ENCODE measurements around the gene DNAAF9. TPM values are rescaled to one million over a fixed set of nuclear protein-coding genes. Genes with fewer than 3 reads are reported as not detected.
A peak's percentile ranks its signal among the peaks of the same experiment; 100 is the strongest.

Gene DNAAF9
- total RNA-seq, 6 experiments from 2014 or later: 11.7 to 15.5 (median 12.9) TPM

- Mint-ChIP-seq H3K9me3 (no peaks in the 10 kb centered on the region), H3K4me3 (peak overlapping the region; percentile 15; the same call in 1 of the 2 replicates), H3K27ac (peak overlapping the region; percentile 71), H3K4me1 (ENCODE audit: low read depth) (peaks cover 43% of the 10 kb centered on the region), H3K36me3 (ENCODE audit: low read depth) (peaks cover 11% of the 10 kb centered on the region; the same call in 1 of the 2 replicates), H3K27me3 (ENCODE audit: insufficient read depth) (no peaks in the 10 kb centered on the region; the same call in 1 of the 2 replicates)
- TF ChIP-seq CTCF (IDR thresholded peaks at IDR 0.05): no peak
- peak; percentile 78 for DNase-seq
Observed at GRCh38 chr20:3398681-3399252, 8.7 kb downstream of the DNAAF9 start.

DNA sequence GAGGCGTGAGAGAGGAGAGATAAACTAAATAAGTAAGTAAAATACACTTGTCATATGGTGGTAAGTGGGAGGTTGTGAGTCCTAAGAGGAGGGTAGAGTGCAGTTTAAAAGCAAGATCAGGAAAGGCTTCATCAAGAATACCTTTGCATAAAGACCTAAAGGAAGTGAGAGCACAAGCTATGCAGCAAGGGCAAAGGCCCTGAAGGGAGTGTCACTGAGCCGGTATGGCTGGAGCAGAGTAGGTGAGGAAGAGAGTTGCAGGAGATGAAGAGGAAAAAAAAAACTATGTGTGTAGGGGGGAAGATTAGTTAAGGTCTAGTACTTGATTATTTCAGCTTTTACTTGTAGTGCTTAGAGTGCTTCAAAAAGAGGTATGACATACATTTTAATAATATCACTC lies 11.0 kb downstream of the DNAAF9 start:
- Mint-ChIP-seq H3K27me3 (ENCODE audit: insufficient read depth) (no peaks in the 10 kb centered on the region), H3K4me3 (no peak overlapping the region), H3K27ac (no peak overlapping the region), H3K36me3 (ENCODE audit: low read depth) (peaks cover 11% of the 10 kb centered on the region), H3K4me1 (ENCODE audit: low read depth) (peaks cover 45% of the 10 kb centered on the region), H3K9me3 (no peaks in the 10 kb centered on the region)
- no peak for TF ChIP-seq CTCF (IDR thresholded peaks at IDR 0.05)
- no peak for DNase-seq

- no peaks in the 10 kb centered on the region for H3K27me3 Mint-ChIP-seq (ENCODE audit: insufficient read depth)
- peaks cover 19% of the 10 kb centered on the region for H3K4me1 Mint-ChIP-seq (ENCODE audit: low read depth)
- no peak overlapping the region for H3K4me3 Mint-ChIP-seq
- TF ChIP-seq CTCF (IDR thresholded peaks at IDR 0.05): no peak
- no peaks in the 10 kb centered on the region for H3K9me3 Mint-ChIP-seq
- H3K27ac Mint-ChIP-seq: no peak overlapping the region
- DNase-seq: no peak
- H3K36me3 Mint-ChIP-seq (ENCODE audit: low read depth): peaks cover 16% of the 10 kb centered on the region
Observed at GRCh38 chr20:3392756-3393155, 14.7 kb downstream of the DNAAF9 start.

DNA sequence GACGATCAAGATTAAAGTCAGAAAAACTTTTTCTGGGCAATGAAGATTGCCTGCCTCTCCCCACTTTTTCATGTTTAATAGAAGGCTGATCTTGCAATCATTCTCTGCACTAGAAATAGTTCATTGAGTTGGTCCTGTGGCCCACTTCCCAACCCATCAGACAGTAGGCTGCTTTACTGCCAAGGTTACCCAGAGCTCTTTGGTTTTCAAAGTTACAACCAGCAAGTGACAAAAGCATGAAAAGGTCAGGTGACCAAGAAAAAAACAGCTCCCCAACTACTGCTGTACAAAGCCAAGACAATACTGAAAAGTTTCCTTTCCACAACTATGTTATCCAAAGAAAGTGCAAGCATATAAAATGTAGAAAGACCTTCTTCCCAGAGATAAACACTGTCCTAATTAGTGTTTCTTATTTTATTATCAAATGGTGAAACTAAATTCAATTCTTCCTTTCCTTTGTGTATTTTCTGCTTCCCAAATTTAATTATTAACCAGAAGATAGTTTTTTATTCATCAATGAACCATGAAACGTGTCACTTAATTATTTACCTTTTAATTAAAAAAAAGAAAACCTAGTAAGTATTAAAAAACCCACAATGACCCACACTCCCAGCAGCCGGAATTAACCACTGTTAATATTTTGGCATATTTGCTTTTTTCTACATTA lies 16.6 kb downstream of the DNAAF9 start:
- Mint-ChIP-seq H3K9me3 (no peaks in the 10 kb centered on the region; the same call in 1 of the 2 replicates), H3K4me3 (no peak overlapping the region), H3K4me1 (ENCODE audit: low read depth) (peaks cover 10% of the 10 kb centered on the region; the same call in 1 of the 2 replicates), H3K36me3 (ENCODE audit: low read depth) (peaks cover 16% of the 10 kb centered on the region), H3K27ac (no peak overlapping the region), H3K27me3 (ENCODE audit: insufficient read depth) (no peaks in the 10 kb centered on the region)
- no peak for TF ChIP-seq CTCF (IDR thresholded peaks at IDR 0.05)
- no peak for DNase-seq

DNA sequence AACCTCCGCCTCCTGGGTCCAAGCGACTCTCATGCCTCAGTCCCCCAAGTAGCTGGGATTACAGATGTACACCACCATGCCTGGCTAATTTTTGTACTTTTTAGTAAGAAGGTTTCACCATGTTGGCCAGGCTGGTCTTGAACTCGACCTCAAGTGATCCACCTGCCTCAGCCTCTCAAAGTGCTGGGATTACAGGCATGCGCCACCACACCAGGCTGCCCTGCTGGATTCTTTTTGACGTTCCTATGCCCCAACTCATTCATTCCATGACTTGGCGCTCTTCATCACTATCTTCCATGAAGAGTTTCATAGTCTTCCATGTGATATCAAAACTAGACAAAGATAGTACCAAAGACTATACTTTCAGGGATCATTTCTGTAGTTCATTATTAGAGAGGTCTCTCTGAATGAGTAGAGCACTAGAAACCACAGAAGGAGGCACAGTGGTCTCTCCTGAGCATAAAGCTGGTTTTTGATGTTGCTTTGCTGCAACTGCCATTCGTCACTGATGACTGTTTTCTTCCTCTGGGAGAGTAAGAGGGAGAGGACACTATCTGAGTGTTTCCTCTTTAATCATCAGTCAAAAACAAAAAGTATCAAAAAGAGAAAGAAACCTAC lies 23.5 kb downstream of the DNAAF9 start:
- no peak overlapping the region for H3K4me3 Mint-ChIP-seq
- H3K27me3 Mint-ChIP-seq (ENCODE audit: insufficient read depth): no peaks in the 10 kb centered on the region
- H3K4me1 Mint-ChIP-seq (ENCODE audit: low read depth): peaks cover 13% of the 10 kb centered on the region
- peaks cover 14% of the 10 kb centered on the region for H3K36me3 Mint-ChIP-seq (ENCODE audit: low read depth)
- TF ChIP-seq CTCF (IDR thresholded peaks at IDR 0.05): no peak
- H3K27ac Mint-ChIP-seq: no peak overlapping the region
- DNase-seq: no peak
- H3K9me3 Mint-ChIP-seq: no peaks in the 10 kb centered on the region; the same call in 1 of the 2 replicates
